Memory B cell (primary cell): ENCODE data around the gene HLA-DRA.

Experiments
- ATAC-seq: fragments of 150-1000 bp; cut with Tn5 transposase; 2 replicates; pipeline ENCODE4 v1.10.0; 2021; ENCODE audit warnings: low read depth, mild to moderate bottlenecking, moderate library complexity
- DNase-seq, 2 donors: peaks; one replicate each; pipeline ENCODE4 v3.0.0; 2022; ENCODE audit warnings: low spot score in 2 of 2
- H3K27ac Mint-ChIP-seq: one replicate; pipeline ENCODE4 v1.8.0; 2022; ENCODE audit warnings: mild to moderate bottlenecking, moderate library complexity, mixed read lengths
- H3K27me3 Mint-ChIP-seq: one replicate; pipeline ENCODE4 v1.8.0; 2022; ENCODE audit warnings: mixed read lengths
- H3K36me3 Mint-ChIP-seq: one replicate; pipeline ENCODE4 v1.8.0; 2022; ENCODE audit warnings: mild to moderate bottlenecking, mixed read lengths
- H3K4me1 Mint-ChIP-seq: one replicate; pipeline ENCODE4 v1.8.0; 2022; ENCODE audit warnings: mixed read lengths
- H3K4me3 Mint-ChIP-seq: one replicate; pipeline ENCODE4 v1.8.0; 2022; ENCODE audit warnings: mild to moderate bottlenecking, moderate library complexity, mixed read lengths
- H3K9me3 Mint-ChIP-seq: one replicate; pipeline ENCODE4 v1.8.0; 2022; ENCODE audit warnings: mixed read lengths

The HLA-DRA gene

DNA sequence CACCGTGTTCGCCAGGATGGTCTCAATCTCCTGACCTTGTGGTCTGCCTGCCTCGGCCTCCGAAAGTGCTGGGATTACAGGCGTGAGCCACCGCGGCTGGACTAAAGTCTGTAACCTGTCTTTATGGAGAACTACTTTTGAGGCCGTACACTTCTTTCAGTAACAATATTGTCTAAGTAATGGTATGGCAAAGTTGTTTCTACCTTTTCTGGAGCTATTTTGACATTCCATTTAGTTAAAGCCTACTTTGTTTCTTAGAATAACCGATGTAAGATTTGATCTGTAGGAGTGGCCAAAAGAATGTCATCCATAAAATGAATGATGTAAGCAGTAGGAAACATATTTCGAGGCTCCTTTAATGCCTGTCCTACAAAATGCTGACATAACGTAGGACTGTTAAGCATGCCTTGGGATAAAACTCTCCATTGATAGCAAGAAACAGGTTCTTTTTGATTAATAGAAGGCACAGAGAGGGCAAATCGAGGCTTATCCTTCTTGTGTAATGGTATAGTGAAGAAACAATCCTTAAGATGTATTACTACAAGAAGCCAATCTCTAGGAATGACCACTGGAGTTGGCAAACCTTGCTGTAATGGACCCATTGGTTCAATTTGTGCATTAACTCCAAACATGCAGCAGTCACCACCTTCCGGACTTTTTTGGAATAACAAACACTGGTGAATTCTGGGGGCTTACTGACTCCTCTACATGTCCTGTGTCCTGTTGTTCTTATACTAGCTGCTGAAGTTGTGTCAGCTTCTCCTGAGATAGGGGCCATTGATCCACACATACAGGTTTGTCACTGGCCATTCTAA is 35.9 kb downstream of the HLA-DRA start:
- Mint-ChIP-seq H3K27me3 (no peaks in the 10 kb centered on the region), H3K36me3 (peaks cover 5% of the 10 kb centered on the region), H3K27ac (peak overlapping the region; percentile 99), H3K4me1 (peaks cover 13% of the 10 kb centered on the region), H3K4me3 (no peak overlapping the region), H3K9me3 (peaks cover 6% of the 10 kb centered on the region)
- ATAC-seq (no peak), DNase-seq (no peak)

DNA sequence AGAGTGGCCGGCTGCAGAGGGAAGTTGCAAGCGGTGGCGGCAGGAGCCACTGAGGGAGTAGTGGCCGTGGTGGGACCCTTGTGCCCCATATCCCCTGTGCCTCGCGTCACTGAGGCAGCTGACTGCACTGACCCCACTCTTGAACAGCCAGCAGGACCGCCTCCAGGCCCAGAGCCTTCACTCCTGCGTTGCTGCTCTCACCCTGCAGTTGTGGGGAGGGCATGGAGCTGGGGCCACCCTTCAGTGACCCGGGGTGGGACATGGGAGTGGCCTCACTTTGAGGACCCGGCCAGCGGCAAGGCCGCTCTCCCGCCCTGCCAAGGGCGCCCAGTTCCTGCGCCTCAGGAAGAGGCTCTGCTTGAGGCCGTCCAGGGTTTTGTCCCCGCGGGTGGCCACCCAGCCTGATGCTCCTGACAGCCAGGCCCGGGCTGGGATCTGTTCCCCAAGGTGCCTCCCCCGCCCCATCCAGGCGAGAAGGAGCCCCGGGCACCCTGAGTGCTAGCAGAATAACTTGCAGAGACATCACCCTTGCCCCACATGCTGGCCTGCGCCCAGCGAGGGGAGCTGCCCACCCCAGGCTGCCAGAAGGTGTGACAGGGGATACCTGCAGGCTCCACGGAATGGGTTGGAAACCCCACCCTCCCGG is 44.4 kb downstream of the HLA-DRA start:
- H3K9me3 Mint-ChIP-seq: peaks cover under 1% of the 10 kb centered on the region
- H3K4me1 Mint-ChIP-seq: peaks cover 10% of the 10 kb centered on the region
- DNase-seq: no peak
- no peaks in the 10 kb centered on the region for H3K27me3 Mint-ChIP-seq
- H3K4me3 Mint-ChIP-seq: no peak overlapping the region
- H3K36me3 Mint-ChIP-seq: peaks cover under 1% of the 10 kb centered on the region
- no peak for ATAC-seq
- H3K27ac Mint-ChIP-seq: no peak overlapping the region

DNA sequence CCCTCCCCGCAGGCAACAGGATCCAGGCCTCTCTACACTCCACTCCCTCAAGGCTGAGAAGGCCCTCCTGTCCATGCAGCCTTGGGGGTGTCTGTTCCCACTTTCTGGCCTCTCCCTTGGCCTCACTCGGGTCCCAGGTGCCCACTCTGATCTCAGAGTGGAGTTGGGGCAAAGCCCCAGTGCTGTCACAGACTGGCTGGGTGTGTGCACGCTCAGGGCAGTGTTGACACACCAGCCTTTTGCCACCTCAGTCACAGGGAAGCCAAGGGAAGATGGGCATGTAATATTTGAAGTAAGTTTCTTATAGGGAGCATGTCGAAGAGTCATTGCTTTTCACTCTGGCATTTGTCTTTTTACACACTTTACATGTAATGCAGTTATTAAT is 44.9 kb downstream of the HLA-DRA start:
- no peaks in the 10 kb centered on the region for H3K27me3 Mint-ChIP-seq
- peaks cover 10% of the 10 kb centered on the region for H3K4me1 Mint-ChIP-seq
- no peaks in the 10 kb centered on the region for H3K36me3 Mint-ChIP-seq
- ATAC-seq (no peak), DNase-seq (no peak)
- no peak overlapping the region for H3K27ac Mint-ChIP-seq
- H3K4me3 Mint-ChIP-seq: no peak overlapping the region
- H3K9me3 Mint-ChIP-seq: no peaks in the 10 kb centered on the region

DNA sequence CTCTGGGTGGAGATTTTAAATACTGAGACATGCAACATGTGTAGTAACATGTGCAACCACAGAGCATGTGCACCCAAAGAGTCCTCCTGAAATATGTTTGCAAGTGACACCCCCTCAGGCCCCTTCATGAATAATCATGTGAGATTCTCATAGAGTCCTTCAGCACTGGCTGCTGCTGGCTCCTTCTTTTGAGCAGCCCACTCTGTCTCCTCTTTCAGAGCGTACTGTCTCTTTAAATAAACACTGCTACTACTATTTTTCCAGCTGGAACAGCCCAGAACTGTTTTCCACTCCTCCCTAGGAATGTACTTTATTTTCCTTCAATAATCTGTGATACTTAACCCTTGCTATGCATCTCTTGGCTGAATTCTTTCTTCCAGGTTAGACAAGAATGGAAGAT is 48.4 kb downstream of the HLA-DRA start:
- H3K27ac Mint-ChIP-seq: no peak overlapping the region
- H3K36me3 Mint-ChIP-seq: peaks cover 2% of the 10 kb centered on the region
- no peak for ATAC-seq
- no peak for DNase-seq
- no peaks in the 10 kb centered on the region for H3K27me3 Mint-ChIP-seq
- H3K4me3 Mint-ChIP-seq: no peak overlapping the region
- peaks cover 5% of the 10 kb centered on the region for H3K9me3 Mint-ChIP-seq
- peaks cover 14% of the 10 kb centered on the region for H3K4me1 Mint-ChIP-seq

DNA sequence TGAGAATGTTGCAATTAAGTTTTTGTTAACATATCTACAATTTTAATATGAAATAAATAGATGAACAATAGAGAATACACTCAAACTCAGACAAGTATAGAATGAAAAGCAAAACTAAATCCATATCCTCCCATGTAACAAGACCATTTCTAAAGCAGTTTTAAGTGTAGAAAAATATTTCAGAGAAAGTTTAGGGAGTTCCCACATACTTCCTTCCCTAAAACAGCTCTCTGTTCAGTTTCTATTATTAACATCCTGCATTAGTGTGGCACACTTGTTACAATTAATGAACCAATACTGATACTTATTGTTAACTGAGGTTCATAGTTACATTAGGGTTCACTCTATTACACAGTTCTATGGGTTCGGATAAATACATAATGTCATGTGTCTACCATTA is 52.0 kb downstream of the HLA-DRA start:
- Mint-ChIP-seq H3K27ac (peak overlapping the region; percentile 61), H3K27me3 (no peaks in the 10 kb centered on the region), H3K9me3 (peaks cover 5% of the 10 kb centered on the region), H3K36me3 (peaks cover 2% of the 10 kb centered on the region), H3K4me1 (peaks cover 12% of the 10 kb centered on the region), H3K4me3 (no peak overlapping the region)
- DNase-seq (peak in 1 of 2 donors; percentile 13), ATAC-seq (peak; percentile 96)

DNA sequence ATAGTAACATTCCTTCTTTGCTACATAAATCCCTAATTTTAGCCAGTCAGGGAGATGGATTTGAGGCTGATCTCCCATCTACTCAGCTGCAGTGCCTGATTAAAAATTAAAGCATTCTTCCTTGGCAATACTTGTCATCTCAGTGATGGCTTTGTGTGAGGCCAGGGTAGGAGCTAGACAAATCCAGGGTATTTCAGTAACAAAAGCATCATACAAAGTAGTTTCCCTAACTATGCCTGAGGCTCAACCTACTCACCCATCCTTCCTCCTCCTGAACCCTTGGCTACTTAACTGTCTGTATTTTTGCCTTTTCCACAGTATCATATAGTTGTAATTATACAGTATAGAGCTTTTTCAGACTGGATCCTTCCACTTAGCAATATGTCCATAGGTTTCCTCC is 52.7 kb downstream of the HLA-DRA start:
- H3K36me3 Mint-ChIP-seq: peaks cover 2% of the 10 kb centered on the region
- H3K4me3 Mint-ChIP-seq: no peak overlapping the region
- ATAC-seq (no peak), DNase-seq (no peak)
- H3K27ac Mint-ChIP-seq: peak overlapping the region; percentile 61
- H3K9me3 Mint-ChIP-seq: peaks cover 5% of the 10 kb centered on the region
- no peaks in the 10 kb centered on the region for H3K27me3 Mint-ChIP-seq
- peaks cover 12% of the 10 kb centered on the region for H3K4me1 Mint-ChIP-seq
